ENCODE data around the gene AUTS2. TPM values are rescaled to one million over a fixed set of nuclear protein-coding genes. Genes with fewer than 3 reads are reported as not detected.

Gene AUTS2
- total and polyA plus RNA-seq, 4 donors: 4.9 to 24.4 (median 7.0) TPM

- Histone ChIP-seq H3K4me3 (ENCODE audit: low read depth in 1 of 3, low read length in 3 of 3) (no peak overlapping the region), H3K27ac (ENCODE audit: low read depth in 1 of 2, low read length in 2 of 2) (no peak overlapping the region), H3K36me3 (ENCODE audit: control insufficient read depth in 4 of 4, insufficient read depth in 3 of 4, low read depth in 1 of 4, low read length in 3 of 4) (no peaks in the 10 kb centered on the region), H3K9ac (ENCODE audit: low read depth in 1 of 2, low read length in 2 of 2) (no peak overlapping the region), H3K9me3 (ENCODE audit: control insufficient read depth in 4 of 4, low read length in 3 of 4) (no peaks in the 10 kb centered on the region), H3K4me1 (ENCODE audit: control insufficient read depth in 4 of 4, insufficient read depth in 4 of 4, low read length in 3 of 4) (no peaks in the 10 kb centered on the region), H3K27me3 (ENCODE audit: control insufficient read depth in 4 of 4, insufficient read depth in 4 of 4, low read length in 3 of 4) (no peaks in the 10 kb centered on the region)
- TF ChIP-seq YY1 (IDR thresholded peaks at IDR 0.05) (no peak), TAF1 (conservative IDR thresholded peaks at IDR 0.05) (no peak), ATF3 (IDR thresholded peaks at IDR 0.05) (no peak), RXRA (IDR thresholded peaks at IDR 0.05) (no peak), SP1 (IDR thresholded peaks at IDR 0.05) (no peak), JUND (IDR thresholded peaks at IDR 0.05) (no peak), GABPA (IDR thresholded peaks at IDR 0.05 in 1 of 2, conservative IDR thresholded peaks at IDR 0.05 in 1 of 2) (no peak), ZBTB33 (IDR thresholded peaks at IDR 0.05) (no peak), RAD21 (IDR thresholded peaks at IDR 0.05) (no peak), HNF4A (conservative IDR thresholded peaks at IDR 0.05) (no peak)
- no peak for DNase-seq (ENCODE audit: low spot score)
These were observed 615.8 kb downstream of the AUTS2 start for GRCh38 chr7:70214071-70214470.

- Histone ChIP-seq H3K4me1 (ENCODE audit: control insufficient read depth in 4 of 4, insufficient read depth in 4 of 4, low read length in 3 of 4) (no peaks in the 10 kb centered on the region), H3K27ac (ENCODE audit: low read depth in 1 of 2, low read length in 2 of 2) (no peak overlapping the region), H3K36me3 (ENCODE audit: control insufficient read depth in 4 of 4, insufficient read depth in 3 of 4, low read depth in 1 of 4, low read length in 3 of 4) (no peaks in the 10 kb centered on the region), H3K27me3 (ENCODE audit: control insufficient read depth in 4 of 4, insufficient read depth in 4 of 4, low read length in 3 of 4) (no peaks in the 10 kb centered on the region), H3K4me3 (ENCODE audit: low read depth in 1 of 3, low read length in 3 of 3) (no peak overlapping the region), H3K9ac (ENCODE audit: low read depth in 1 of 2, low read length in 2 of 2) (no peak overlapping the region), H3K9me3 (ENCODE audit: control insufficient read depth in 4 of 4, low read length in 3 of 4) (no peaks in the 10 kb centered on the region)
- no peak for DNase-seq (ENCODE audit: low spot score)
- WGBS: 84% methylated on average over 1 of the region's 1 CpG
- TF ChIP-seq ATF3 (IDR thresholded peaks at IDR 0.05): no peak
- TF ChIP-seq RAD21 (IDR thresholded peaks at IDR 0.05): no peak
- no peak for TF ChIP-seq REST (IDR thresholded peaks at IDR 0.05)
- TF ChIP-seq FOXA2 (IDR thresholded peaks at IDR 0.05): no peak
- TF ChIP-seq FOXA1 (IDR thresholded peaks at IDR 0.05): no peak
These were observed 617.2 kb downstream of the AUTS2 start for GRCh38 chr7:70215491-70215890.

- Histone ChIP-seq H3K27ac (ENCODE audit: low read depth in 1 of 2, low read length in 2 of 2) (no peak overlapping the region), H3K9me3 (ENCODE audit: control insufficient read depth in 4 of 4, low read length in 3 of 4) (no peaks in the 10 kb centered on the region), H3K4me3 (ENCODE audit: low read depth in 1 of 3, low read length in 3 of 3) (no peak overlapping the region), H3K9ac (ENCODE audit: low read depth in 1 of 2, low read length in 2 of 2) (no peak overlapping the region), H3K27me3 (ENCODE audit: control insufficient read depth in 4 of 4, insufficient read depth in 4 of 4, low read length in 3 of 4) (no peaks in the 10 kb centered on the region), H3K36me3 (ENCODE audit: control insufficient read depth in 4 of 4, insufficient read depth in 3 of 4, low read depth in 1 of 4, low read length in 3 of 4) (no peaks in the 10 kb centered on the region), H3K4me1 (ENCODE audit: control insufficient read depth in 4 of 4, insufficient read depth in 4 of 4, low read length in 3 of 4) (no peaks in the 10 kb centered on the region)
- DNase-seq (ENCODE audit: low spot score): no peak
- no peak for TF ChIP-seq CTCF (IDR thresholded peaks at IDR 0.05; ENCODE audit: low read depth, low read length, missing input control)
- no peak for TF ChIP-seq NR2F2 (IDR thresholded peaks at IDR 0.05)
- TF ChIP-seq ZBTB33 (IDR thresholded peaks at IDR 0.05): no peak
- no peak for TF ChIP-seq RAD21 (IDR thresholded peaks at IDR 0.05)
- TF ChIP-seq HNF4A (conservative IDR thresholded peaks at IDR 0.05): no peak
- TF ChIP-seq ATF3 (IDR thresholded peaks at IDR 0.05): no peak
- no peak for TF ChIP-seq JUND (IDR thresholded peaks at IDR 0.05)
- TF ChIP-seq HNF4G (IDR thresholded peaks at IDR 0.05): no peak
- TF ChIP-seq RXRA (IDR thresholded peaks at IDR 0.05): no peak
- no peak for TF ChIP-seq FOXA2 (IDR thresholded peaks at IDR 0.05)
- no peak for TF ChIP-seq FOXA1 (IDR thresholded peaks at IDR 0.05)
- no peak for TF ChIP-seq EGR1 (IDR thresholded peaks at IDR 0.05; ENCODE audit: low read depth in 2 of 2)
- 74% methylated on average over 3 of the region's 3 CpGs for WGBS
These were observed 619.3 kb downstream of the AUTS2 start for GRCh38 chr7:70217571-70217970.
